ENCODE data around the gene NEDD4L. TPM values are rescaled to one million over a fixed set of nuclear protein-coding genes. Genes with fewer than 3 reads are reported as not detected.

Gene NEDD4L
- total RNA-seq, 1 donor from 2014 or later: 80.2 TPM

DNA sequence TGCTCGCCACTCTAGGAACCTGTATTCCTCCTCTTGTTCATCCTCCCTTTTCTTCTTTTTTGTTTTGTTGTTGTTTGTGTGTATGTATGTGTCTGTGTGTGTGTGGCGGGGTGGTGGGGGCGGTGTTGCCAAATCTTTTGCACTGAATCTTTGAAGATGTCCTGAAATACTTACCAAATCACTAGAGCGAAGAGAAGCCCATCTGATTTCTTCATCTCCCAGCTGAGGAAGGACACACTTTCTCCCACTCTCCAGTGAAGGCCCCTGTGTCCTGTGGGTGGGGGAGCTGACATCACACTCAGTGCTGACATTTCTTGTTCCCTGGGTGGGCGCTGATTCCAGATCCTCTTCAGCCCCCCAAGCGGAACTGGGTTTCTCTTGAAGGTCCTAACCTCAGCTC is 74.5 kb downstream of the NEDD4L start:
- DNase-seq (ENCODE audit: low read depth): peak; percentile 28

DNA sequence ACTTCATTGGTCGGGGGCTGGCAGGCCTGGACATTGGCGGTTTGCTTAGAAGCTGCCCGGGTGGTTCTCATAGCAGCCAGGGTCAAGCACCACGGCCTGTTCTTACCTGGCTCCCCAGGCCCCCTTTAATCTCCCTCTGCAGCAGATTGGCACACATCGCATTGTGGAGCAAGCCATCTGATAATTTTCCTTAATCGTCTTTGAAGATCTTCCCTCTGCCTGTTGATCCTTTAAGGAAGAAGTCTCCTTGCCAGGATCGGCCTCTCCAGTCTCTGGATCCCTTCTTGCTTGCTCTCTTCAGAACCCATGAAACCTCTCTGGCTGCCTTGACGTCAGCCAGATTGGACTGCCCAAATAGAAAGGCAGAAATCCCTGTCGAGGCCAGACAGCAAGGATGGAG is 75.8 kb downstream of the NEDD4L start:
- no peak for DNase-seq (ENCODE audit: low read depth)

DNA sequence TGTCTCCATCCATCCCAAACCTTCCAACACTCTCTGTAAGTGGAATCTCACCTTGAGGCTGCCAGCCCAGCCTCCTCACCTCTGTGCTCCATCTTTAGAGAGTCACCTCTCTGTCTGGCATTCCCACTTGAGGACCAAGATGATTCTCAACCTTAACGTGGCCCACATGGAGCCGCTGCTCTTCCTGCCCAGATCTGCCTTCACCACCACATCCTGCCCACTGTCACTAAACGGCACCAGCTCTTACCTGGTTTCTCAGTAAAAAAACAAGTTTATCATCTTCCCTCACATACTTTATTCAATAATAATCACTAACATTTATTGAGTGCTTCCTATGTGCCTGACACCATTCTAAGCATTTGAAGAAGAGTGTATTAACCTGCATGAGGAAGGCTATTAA is 80.4 kb downstream of the NEDD4L start:
- no peak for DNase-seq (ENCODE audit: low read depth)

DNA sequence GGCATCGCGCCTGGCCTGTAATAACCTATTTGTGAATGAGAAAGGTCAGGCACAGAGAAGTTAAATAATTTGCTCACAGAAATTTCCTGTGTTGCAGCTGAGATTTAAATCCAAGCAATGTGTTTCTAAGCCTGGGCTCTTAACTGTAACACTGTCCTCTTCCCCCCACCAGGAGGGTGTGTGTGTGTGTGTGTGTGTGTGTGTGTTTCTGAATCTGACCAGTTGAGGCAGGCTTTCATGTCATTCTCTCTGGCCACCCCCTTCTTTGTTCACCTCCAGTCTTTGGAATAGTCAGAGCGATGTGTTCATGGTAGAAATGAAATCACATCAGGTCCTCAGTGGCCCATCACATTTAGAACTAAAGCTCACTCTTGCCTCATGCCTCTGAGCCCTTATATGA is 81.2 kb downstream of the NEDD4L start:
- no peak for DNase-seq (ENCODE audit: low read depth)

DNA sequence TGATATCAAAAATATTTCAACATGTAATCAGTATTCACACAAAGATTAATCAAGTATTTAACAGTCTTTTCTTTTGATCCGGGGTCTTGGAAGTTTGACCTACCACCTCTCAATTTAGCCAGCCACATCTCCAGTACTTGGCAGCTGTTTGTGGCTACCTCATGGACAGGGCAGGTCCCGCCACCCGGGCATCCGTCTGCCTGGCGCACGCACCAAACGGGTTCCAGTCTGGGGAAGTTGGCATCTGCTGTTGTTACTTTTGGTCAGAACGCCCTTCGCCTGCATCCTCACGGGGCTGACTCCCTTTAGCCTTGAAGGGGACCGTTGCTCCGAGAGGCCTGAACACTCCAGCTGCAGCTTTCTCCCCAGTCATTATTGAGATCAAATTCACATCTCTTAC is 81.7 kb downstream of the NEDD4L start:
- DNase-seq (ENCODE audit: low read depth): no peak

DNA sequence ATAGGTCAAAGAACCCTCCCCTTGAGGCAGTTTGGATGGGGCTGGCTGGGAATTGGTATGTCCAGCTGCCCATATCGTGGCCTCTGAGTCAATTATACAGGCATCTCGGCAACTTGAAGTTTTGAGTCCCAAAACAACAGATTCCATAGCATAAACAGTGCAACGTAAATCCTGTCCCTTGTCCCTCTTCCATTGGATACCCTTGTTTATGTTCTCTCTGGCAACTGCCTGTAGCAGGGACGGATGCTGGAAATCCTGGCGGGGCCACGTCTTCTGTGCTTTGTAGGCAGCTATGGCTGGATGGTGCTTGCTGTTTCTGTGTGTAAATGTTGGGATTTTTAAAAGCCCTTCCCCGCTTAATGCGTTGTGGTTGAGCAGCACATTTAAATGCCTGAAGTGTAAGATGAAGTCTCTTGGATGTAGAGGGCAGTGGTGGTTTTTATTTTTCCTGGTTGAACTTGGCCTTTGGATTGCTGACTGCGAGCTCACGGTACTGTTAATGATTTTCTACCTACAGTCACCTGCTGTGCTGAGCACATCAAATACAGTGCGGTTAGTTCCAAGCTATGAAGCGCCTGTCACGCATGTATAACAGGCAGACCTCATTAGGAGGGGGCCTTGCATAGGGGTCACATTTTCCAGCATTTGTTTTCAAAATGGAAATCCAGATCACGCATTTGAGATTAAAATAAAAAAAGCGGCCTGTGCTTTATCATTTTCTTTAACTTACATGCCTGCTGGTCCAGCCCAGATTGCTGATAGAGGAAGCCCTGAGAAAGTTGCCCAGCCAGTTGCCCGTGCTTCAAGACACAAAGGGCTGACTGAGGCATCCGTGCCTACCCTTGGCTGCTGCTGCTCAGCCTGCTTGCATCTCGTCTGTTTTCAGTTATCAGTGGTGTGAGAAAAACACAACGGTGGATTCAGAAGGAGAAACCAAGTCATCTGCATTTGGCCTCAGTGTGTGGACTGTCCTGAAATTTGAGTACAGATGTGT is 84.7 kb downstream of the NEDD4L start:
- DNase-seq (ENCODE audit: low read depth): peak; percentile 98

DNA sequence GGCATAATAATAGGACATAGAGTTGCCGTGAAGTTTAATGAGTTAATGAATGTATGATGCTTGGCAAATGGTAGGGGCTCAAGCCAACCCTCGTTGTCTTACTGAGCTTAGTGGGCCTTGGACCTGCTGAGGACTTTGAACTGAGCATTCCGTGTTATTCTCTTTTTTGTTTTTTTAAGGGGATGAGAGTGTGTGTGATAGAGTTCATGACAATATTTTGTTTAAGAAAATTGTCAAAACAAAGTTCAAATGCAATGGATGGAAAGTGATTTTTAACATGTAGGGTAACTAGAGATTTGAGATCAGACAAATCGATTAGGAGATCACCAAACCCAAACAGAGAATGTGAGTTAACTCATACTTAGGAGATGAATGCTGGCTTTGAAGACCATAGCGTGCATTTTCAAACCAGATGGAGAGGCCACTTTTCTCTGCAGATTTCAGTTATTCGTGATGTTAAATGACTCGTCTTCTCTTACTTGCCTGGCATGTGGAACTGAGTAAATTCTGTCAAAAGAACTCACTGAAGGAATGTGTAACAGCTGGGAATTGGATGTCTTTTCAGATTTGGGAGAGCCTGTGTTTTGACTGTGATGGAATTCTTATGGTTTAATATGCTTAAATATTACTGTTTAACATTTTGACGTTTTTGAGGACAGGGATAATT is 88.7 kb downstream of the NEDD4L start:
- peak; percentile 17 for DNase-seq (ENCODE audit: low read depth)

DNA sequence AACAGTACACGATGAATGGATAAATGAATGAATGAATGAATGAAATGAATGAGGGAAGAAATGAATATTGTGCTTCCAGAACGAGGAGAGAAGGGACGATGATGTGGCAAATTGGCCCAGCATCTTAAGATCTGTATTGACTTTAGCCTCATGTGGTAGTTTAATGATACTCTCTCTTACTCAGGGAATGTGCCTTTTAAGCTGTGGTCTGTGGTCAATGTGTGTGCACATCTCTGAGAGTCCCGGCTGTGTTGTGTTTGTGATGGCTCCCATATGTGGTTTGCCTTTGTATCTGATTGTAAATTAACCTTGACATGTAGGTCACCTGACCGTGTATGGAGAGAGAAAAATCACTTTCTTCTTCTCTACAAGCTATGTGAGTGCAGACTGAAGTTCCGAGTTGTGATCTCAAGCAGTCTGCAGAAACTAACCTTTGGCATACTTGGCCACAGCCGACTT is 91.2 kb downstream of the NEDD4L start:
- DNase-seq (ENCODE audit: low read depth): peak; percentile 97

DNA sequence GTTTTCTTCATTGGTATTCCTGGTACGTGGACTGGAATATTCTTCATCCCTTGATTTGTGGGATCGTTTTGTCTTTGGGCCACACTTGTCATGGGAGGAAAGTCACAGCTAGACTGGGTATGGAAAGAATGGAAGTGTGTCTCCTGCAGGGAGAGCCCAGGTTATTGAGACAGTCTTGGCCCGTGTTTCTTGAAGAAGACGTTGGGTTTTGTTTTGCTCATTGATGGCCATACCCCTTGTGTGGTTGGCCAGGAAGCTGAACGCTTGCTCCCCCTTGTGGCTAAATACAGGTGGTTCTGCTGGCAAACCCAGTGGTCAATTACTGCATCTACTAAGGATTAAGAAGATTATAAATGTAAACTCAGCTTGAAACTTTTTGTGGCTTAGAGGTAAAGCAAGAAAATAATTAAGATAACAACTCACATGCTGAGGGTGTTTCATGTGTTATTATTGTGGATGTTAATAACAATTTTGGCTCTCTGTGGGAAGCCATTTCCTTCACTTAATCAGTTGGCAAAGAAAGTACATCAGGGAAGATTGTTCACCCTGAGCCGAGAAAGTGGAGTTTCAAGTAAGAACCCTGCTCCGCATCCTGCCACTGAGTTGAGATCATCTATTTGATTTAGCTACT is 91.8 kb downstream of the NEDD4L start:
- DNase-seq (ENCODE audit: low read depth): peak; percentile 77

DNA sequence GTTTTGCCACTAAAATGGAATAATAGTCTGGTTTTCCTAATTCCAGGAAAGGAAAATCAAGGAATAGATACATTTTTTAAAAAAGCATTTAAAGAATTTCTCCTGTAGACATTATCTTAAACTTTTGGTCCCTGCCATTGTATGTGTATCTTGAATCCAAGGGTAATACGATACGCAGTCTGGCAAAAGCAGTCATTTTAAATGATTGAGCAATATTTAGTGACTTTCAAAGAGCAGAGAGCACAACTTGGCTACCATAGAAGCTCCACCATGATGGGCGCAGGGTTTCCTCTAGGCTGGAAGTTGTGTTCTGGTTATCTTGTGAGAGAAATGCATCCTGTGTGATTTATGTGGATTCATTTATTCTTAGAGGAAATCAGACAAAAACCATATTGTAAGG is 92.9 kb downstream of the NEDD4L start:
- no peak for DNase-seq (ENCODE audit: low read depth)

DNA sequence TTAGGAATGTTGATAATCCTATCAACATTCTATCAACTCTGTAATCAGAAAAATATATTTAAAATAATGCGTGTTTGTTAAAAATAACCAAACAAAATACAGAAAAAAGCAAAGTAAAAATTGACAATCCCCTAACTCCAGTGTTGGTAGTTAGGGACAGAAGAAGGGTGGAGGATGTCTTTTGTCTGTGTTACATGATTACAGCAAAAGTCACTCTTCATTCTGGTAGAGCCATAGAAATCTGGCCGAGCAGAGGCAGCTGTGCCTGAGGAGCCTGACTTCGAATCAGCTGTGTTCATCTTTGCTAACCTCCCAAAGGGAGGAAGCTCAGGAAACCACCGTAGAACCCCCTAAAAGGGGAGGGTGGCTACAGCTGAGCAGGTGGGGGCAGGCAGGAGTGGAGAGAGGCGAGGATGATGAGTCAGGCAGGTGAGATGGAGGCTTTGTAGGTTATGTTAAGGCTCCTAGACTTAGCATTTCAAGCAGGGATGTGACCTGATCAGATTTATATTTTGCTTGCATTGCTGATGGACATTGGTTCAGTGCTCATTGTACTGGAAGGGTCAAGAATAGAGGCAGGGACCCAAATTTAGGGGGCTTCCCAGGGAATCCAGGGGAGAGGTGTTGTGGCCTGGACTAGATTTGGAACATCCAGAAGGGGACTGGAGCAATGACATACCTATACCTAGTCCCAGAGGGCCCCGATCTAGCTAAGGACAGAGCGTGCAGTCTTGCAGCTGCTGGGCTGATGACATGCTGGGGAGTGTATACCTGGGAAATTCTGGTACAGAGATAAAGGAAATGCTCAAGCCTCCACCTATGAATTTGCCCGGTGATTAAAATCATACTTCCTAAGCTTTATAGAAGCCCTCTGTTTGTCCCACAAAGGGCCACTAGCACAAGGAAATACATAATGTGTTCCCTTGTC is 95.7 kb downstream of the NEDD4L start:
- no peak for DNase-seq (ENCODE audit: low read depth)

DNA sequence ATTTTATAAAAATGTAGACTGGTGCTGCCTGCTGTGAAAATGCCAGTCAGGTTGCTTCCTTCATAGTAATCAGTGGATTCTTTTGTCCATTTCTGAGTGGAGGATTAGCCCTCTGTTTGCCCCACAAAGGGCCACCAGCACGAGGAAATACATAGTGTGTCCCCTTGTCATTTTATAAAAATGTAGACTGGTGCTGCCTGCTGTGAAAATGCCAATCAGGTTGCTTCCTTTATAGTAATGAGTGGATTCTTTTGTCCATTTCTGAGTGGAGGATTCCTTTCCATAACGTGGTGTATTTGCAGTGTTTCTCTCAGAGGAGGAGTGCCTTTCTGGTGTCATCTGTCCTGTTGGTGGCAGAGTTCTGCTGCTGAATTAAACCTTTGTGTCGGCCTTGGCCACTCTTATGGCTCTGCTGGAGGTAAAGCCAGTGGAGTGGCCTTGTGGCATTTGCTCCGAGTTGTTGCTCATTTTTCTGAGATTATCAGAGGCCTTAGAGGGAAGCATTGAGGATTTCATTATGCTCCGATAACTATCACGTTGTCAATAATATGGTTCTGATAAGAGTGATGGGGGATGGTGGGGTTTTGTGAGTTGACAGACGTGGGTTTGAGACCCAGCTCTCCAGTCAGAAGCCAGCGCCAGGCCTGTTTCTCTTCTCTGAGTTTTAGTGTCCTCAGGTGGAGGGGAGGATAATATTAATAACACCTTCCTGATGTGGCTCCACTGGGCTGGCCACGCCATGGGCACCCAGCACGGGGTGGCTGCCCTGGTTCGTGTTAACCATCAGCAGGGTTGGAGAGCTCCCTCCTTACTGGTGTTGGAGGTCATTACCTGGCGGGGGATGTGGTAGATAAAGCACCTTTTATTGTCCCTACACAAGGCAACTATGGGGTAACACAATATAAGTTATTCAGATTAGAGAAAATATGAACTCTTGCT is 96.6 kb downstream of the NEDD4L start:
- no peak for DNase-seq (ENCODE audit: low read depth)

DNA sequence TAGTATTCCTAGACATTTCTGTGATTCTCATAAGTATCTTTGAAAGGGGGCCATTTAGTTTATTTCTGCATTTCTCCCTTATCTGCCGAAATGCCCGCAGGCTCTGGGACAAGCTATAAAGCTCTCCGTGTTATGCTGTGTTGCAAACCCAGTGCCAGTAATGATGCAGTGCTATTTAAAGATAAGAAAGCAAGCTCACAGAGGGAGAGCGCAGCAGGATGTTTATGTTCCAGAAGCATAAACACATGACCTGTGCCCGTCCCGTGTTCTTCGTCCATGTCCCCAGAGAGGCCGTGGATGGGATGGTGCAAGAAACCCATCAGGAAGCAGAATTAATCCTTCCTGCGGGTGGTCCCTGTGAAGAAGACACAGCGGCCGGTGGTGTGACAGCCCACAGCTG is 99.4 kb downstream of the NEDD4L start:
- DNase-seq (ENCODE audit: low read depth): no peak

DNA sequence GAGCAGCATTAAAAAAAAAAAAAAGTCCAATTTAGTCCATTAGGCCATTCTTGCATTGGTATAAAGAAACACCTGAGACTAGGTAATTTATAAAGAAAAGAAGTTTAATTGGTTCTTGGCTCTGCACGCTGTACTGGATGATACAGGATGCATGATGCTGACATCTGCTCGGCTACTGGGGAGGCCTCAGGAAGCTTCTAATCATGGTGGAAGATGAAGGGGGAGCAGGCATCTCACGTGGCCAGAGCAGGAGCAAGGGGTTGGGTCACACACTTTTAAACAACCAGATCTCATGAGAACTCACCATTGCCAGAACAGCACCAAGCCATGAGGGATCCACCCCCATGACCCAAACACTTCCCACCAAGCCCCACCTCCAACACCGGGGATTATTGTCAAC is 100.1 kb downstream of the NEDD4L start:
- no peak for DNase-seq (ENCODE audit: low read depth)

DNA sequence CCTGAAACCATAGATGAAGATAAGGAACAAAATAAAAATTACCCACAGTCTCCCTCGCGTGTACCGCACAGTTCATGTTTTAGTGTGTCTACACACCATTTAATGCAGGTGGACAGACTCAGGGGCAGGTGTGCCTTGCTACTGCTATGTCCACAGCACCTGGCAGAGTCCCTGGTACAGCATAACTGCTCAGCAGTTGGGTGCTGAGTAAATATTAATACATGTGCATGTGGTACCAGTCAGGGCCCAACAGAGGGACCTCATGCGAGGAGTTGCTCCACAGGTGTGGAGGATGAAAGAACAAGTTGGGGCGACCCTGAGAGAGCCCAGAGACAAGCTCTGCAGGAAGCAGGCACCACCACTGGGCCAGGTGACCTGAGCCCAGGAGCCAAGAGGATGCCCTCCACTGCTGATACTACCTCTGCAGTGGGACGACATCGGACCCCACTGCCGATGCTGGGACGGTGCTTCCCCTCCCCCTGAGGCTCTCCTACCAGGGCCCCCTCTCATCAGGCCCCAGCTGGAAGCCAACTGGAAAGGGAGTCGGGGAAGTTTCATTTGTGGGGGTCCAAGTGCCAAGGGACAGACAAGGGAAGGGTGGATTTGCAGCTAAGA is 100.8 kb downstream of the NEDD4L start:
- DNase-seq (ENCODE audit: low read depth): no peak

DNA sequence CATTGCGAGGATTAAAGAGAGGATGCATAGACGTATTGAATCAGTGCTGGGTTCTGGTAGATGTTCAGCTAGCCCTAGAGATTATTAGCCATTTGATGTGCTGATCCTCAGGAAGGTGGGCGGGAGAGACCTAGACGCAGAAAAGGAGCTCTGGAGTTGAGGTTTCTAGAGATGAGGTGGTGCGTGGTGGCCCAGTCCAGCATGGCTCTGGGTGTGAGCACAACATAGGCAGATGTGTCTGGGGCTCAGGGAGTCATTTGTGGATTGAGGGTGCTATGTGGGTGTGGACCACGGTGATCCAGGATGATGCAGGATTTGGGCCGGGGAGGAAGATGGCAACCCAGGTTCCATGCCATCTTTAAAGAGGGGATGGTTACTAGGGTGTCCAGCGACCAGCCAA is 102.1 kb downstream of the NEDD4L start:
- DNase-seq (ENCODE audit: low read depth): no peak

DNA sequence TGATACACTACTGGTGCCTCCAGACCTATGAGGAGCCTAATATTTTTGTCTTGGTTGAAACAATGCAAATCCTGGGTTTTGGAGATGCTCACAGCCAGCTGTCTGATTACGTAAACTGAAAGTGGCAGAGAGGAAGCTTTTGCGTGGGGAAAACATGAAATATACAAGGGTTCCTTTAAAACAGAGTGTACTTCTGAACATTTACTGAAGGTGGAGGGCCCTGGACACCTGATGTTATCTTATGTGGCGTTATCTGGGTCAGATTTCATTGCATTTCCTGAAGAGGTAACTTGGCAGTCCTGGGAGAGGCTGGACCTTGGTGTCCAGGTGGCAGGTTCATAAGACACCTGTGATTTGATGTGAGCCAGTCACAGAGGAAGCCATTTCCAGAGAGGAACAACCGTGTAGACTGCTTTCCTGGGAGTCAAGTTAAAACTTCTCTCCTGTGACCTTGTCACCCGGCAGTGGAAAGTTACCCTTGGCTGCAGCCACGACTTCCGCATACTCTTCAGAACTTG is 105.0 kb downstream of the NEDD4L start:
- no peak for DNase-seq (ENCODE audit: low read depth)

DNA sequence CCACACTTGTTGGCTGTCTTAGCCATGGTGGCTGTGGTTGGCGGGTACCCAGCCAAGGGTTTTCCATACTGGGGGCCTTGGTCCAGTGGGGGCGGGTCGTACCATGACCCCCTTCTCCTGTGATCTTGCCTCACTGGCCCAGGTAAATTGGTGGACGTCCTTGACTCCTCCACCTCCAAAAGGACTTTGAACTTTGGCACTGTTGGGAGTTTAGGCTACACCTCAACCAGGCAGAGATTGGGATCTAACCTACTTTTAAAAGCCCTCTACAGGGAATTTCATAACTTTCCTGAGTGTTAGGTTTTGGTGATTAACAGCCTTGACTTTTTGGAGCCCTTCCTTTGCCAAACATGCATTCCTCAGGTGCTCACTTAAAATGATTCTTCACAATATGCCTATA is 106.7 kb downstream of the NEDD4L start:
- DNase-seq (ENCODE audit: low read depth): no peak

DNA sequence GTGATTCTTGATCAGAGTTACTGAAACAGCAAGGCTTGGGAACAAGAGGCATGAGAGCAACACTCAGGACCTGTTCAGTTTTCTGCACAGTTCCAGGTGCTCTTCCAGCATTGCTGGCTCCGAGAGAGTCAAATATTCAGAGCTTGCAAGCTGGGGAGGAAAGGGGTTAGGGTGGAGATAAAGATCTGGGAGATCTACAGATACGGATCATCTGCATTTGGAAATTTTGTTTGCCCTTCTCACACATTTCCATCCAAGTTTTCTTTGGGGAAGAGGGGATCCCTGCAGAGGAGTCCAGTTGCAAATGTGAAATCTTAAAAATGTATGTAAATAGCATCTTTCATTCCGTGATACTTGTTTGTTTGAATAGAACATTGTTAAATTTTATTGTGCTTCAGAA is 108.2 kb downstream of the NEDD4L start:
- DNase-seq (ENCODE audit: low read depth): no peak

DNA sequence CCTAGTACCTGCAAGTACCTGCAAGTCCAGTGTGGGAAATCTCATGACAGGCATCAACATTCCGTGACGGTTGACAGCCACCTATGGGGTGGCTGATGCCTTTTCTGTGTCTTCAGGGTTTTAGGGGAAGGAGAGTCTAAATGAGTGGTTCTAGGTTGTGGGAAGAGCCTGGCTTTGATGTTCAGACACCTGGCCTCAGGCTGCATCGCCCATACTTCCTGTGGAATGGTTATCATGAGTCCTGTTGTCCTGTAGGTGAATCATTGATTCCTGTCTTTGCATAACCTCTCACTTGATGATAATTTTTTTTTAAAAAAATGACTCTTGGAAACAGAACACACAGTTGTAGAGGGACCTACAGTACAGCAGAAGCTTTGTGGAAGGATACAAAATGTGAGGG is 108.9 kb downstream of the NEDD4L start:
- DNase-seq (ENCODE audit: low read depth): no peak

Data from renal cortical epithelial cell (primary cell).